Measurements from ENCODE around the gene CD22.

Gene CD22

DNA sequence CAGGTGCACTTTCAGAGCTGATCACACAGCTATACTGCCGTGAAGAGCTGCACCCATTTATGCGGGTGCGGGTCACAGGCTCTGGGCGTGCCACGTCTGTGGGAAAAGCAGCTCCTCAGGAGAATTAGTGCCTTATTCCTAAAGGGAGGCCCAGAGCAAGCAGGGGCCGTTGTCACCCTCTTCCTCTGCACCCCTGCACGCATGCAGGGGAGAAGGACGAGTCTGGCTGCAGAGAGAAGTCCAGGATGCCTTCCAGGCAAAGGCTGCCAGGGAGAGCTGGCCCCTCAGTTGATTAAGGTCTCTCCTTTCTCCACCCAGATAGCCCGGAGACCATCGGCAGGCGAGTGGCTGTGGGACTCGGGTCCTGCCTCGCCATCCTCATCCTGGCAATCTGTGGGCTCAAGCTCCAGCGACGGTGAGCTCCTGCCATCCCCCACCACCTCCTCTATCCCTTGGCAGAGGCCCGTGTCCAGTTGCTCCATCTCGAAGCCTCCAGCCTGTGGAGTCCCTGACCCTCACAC, 15.6 kb downstream of the CD22 start:
- DNase-seq (ENCODE audit: low read depth): no peak
- no peak overlapping the region for H3K4me3 ChIP-seq (ENCODE audit: low read depth, low read length)
- TF ChIP-seq, protein P1, sequence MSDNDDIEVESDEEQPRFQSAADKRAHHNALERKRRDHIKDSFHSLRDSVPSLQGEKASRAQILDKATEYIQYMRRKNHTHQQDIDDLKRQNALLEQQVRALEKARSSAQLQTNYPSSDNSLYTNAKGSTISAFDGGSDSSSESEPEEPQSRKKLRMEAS (IDR thresholded peaks at IDR 0.05; ENCODE audit: low read depth, low read length): no peak
- TF ChIP-seq MYC (IDR thresholded peaks at IDR 0.05; ENCODE audit: low read depth, low read length): no peak
- TF ChIP-seq, protein P2, sequence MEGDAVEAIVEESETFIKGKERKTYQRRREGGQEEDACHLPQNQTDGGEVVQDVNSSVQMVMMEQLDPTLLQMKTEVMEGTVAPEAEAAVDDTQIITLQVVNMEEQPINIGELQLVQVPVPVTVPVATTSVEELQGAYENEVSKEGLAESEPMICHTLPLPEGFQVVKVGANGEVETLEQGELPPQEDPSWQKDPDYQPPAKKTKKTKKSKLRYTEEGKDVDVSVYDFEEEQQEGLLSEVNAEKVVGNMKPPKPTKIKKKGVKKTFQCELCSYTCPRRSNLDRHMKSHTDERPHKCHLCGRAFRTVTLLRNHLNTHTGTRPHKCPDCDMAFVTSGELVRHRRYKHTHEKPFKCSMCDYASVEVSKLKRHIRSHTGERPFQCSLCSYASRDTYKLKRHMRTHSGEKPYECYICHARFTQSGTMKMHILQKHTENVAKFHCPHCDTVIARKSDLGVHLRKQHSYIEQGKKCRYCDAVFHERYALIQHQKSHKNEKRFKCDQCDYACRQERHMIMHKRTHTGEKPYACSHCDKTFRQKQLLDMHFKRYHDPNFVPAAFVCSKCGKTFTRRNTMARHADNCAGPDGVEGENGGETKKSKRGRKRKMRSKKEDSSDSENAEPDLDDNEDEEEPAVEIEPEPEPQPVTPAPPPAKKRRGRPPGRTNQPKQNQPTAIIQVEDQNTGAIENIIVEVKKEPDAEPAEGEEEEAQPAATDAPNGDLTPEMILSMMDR (IDR thresholded peaks at IDR 0.05; ENCODE audit: low read depth, low read length): no peak
- TF ChIP-seq POLR2A (IDR thresholded peaks at IDR 0.05; ENCODE audit: extremely low read depth, insufficient read length): no peak

DNA sequence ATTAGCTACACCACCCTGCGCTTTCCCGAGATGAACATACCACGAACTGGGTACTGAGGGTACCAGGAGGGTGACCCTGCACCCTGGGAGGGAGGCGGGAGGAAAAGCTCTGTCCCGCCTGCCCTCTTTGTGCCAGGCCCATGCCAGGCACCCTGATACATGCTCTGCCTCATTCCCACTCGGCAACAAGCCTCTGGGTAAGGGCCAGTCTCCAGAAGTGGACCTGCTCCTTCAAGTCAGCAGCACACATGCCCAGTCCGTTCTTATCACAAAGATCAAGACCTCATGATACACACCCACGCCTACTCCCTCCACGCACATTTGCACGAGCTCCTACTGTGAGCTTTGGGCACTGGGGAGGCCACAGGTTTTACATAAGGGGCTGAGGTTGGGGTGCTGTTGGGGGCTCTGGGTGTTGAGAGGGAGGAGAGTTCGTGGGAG, 16.7 kb downstream of the CD22 start:
- no peak for DNase-seq (ENCODE audit: low read depth)
- no peak overlapping the region for H3K4me3 ChIP-seq (ENCODE audit: low read depth, low read length)
- TF ChIP-seq POLR2A (IDR thresholded peaks at IDR 0.05; ENCODE audit: extremely low read depth, insufficient read length): no peak
- TF ChIP-seq, protein P1 (IDR thresholded peaks at IDR 0.05; ENCODE audit: low read depth, low read length): no peak
- TF ChIP-seq, protein P2 (IDR thresholded peaks at IDR 0.05; ENCODE audit: low read depth, low read length): no peak
- TF ChIP-seq MYC (IDR thresholded peaks at IDR 0.05; ENCODE audit: low read depth, low read length): no peak

- no peak overlapping the region for H3K4me3 ChIP-seq (ENCODE audit: low read depth, low read length)
- no peak for DNase-seq (ENCODE audit: low read depth)
- TF ChIP-seq MYC (IDR thresholded peaks at IDR 0.05; ENCODE audit: low read depth, low read length) (no peak), POLR2A (IDR thresholded peaks at IDR 0.05; ENCODE audit: extremely low read depth, insufficient read length) (no peak)
- TF ChIP-seq, protein P2 (IDR thresholded peaks at IDR 0.05; ENCODE audit: low read depth, low read length): no peak
- TF ChIP-seq, protein P1 (IDR thresholded peaks at IDR 0.05; ENCODE audit: low read depth, low read length): no peak
Observed at GRCh38 chr19:35346193-35347052, 17.4 kb downstream of the CD22 start.

- peak; percentile 80 for DNase-seq (ENCODE audit: low read depth)
- H3K4me3 ChIP-seq (ENCODE audit: low read depth, low read length): no peak within 1 kb of the TSS
- TF ChIP-seq, protein P2 (IDR thresholded peaks at IDR 0.05; ENCODE audit: low read depth, low read length): no peak
- TF ChIP-seq POLR2A (IDR thresholded peaks at IDR 0.05; ENCODE audit: extremely low read depth, insufficient read length): no peak
- TF ChIP-seq MYC (IDR thresholded peaks at IDR 0.05; ENCODE audit: low read depth, low read length): no peak
- TF ChIP-seq, protein P1 (IDR thresholded peaks at IDR 0.05; ENCODE audit: low read depth, low read length): no peak
Observed at GRCh38 chr19:35347171-35347929, 18.4 kb downstream of the CD22 start, which contains the start of gene FFAR1. Gene FFAR1, plus strand, starts transcription at chr19:35347902. Its CDS starts 3,650 bp downstream, at chr19:35351552.

GRCh38 chr19:35347930-35348298, 18.9 kb downstream of the CD22 start:
- no peak overlapping the region for H3K4me3 ChIP-seq (ENCODE audit: low read depth, low read length)
- TF ChIP-seq MYC (IDR thresholded peaks at IDR 0.05; ENCODE audit: low read depth, low read length) (no peak), POLR2A (IDR thresholded peaks at IDR 0.05; ENCODE audit: extremely low read depth, insufficient read length) (no peak)
- TF ChIP-seq, protein P1 (IDR thresholded peaks at IDR 0.05; ENCODE audit: low read depth, low read length): no peak
- DNase-seq (ENCODE audit: low read depth): no peak
